LoVo (cell line): Measurements from ENCODE around the gene TMEM184A.

Experiments used
- DNase-seq: peaks from one replicate; pipeline ENCODE4 v3.0.0-alpha.2; 2016; ENCODE audit warnings: low spot score

TMEM184A gene

GRCh38 chr7:1501487-1502270, 54.3 kb downstream of the TMEM184A start:
- DNase-seq = no peak

- DNase-seq = no peak
These were observed 55.8 kb downstream of the TMEM184A start for GRCh38 chr7:1500064-1500807.

- DNase-seq = no peak
These were observed 56.5 kb downstream of the TMEM184A start for GRCh38 chr7:1499367-1500029.

- DNase-seq = no peak
These were observed 57.4 kb downstream of the TMEM184A start for GRCh38 chr7:1498370-1499305.

- no peak for DNase-seq
These were observed 58.6 kb downstream of the TMEM184A start for GRCh38 chr7:1497293-1497927.

- no peak for DNase-seq
These were observed 59.3 kb downstream of the TMEM184A start for GRCh38 chr7:1496531-1497292.

- DNase-seq = no peak
These were observed 60.3 kb downstream of the TMEM184A start for GRCh38 chr7:1495564-1496242.

GRCh38 chr7:1494866-1495563, 61.0 kb downstream of the TMEM184A start:
- DNase-seq = no peak

- DNase-seq = no peak
These were observed 61.6 kb downstream of the TMEM184A start for GRCh38 chr7:1494447-1494846.

- no peak for DNase-seq
These were observed 62.4 kb downstream of the TMEM184A start for GRCh38 chr7:1493571-1493970.

- no peak for DNase-seq
These were observed 62.9 kb downstream of the TMEM184A start for GRCh38 chr7:1493129-1493528.

- DNase-seq = no peak
These were observed 63.4 kb downstream of the TMEM184A start for GRCh38 chr7:1492640-1493039.
